ENCODE data around the gene FSD1L. TPM values are rescaled to one million over a fixed set of nuclear protein-coding genes. Genes with fewer than 3 reads are reported as not detected.

Gene FSD1L
- polyA plus RNA-seq, 1 of the 3 experiments (the other 2 are of a cell fraction), result 0.76 TPM

DNA sequence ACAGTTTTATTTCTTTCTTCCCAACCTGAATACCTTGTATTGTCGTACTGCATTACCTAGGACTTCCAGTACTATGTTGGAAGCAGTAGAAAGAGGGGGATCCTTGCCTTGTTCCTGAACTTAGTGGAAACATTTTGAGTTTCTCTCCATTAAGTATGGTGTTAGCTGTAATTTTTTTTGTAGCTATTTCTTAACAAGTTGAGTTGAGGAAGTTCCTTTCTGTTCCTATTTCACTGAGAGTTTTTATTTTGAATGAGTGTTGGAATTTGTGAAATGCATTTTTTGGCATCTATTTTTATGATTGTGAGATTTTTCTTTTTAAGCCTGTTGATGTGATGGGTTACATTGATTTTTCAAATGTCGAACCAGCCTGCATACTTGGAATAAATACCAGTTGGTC, 49.0 kb downstream of the FSD1L start (continued):
- TF ChIP-seq, protein P1, sequence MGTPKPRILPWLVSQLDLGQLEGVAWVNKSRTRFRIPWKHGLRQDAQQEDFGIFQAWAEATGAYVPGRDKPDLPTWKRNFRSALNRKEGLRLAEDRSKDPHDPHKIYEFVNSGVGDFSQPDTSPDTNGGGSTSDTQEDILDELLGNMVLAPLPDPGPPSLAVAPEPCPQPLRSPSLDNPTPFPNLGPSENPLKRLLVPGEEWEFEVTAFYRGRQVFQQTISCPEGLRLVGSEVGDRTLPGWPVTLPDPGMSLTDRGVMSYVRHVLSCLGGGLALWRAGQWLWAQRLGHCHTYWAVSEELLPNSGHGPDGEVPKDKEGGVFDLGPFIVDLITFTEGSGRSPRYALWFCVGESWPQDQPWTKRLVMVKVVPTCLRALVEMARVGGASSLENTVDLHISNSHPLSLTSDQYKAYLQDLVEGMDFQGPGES (IDR thresholded peaks at IDR 0.05; ENCODE audit: low read depth, low read length), result no peak

DNA sequence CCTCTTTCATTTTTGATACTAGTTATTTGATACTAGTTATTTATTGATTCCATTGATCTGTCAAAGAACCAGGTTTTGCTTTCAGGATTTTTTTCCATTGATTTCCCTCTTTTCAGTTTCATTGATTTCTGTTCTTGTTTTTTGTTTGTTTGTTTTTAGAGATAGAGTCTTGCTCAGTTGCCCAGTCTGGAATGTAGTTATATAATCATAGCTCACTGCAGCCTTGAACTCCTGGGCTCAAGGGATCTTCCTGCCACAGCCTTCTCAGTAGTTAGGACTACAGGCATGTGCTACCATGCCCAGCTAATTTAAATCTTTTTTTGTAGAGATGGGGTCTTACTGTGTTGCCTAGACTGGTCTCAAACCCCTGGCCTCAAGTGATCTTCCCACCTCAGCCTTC, 49.9 kb downstream of the FSD1L start:
- H3K79me2 ChIP-seq (ENCODE audit: insufficient read depth), result peaks cover 66% of the 10 kb centered on the region
- H3K27ac ChIP-seq (ENCODE audit: low read depth in 2 of 2, low read length in 1 of 2), result no peak overlapping the region
- no peaks in the 10 kb centered on the region for H3K9me3 ChIP-seq
- peaks cover 4% of the 10 kb centered on the region for H3F3A ChIP-seq (replicated peaks; ENCODE audit: insufficient read depth)
- no peak overlapping the region for H3K4me3 ChIP-seq (ENCODE audit: low read depth in 2 of 2, low read length in 1 of 2)
- TF ChIP-seq RAD21 (IDR thresholded peaks at IDR 0.05; ENCODE audit: low read length) (no peak), NRF1 (IDR thresholded peaks at IDR 0.05; ENCODE audit: low read depth, low read length) (no peak), GATA2 (CRISPR knock-in tag; IDR thresholded peaks at IDR 0.05) (no peak), CHD2 (IDR thresholded peaks at IDR 0.05; ENCODE audit: low read length, partially characterized antibody) (no peak), RXRA (IDR thresholded peaks at IDR 0.05; ENCODE audit: borderline replicate concordance, low read depth) (no peak), RFX5 (IDR thresholded peaks at IDR 0.05; ENCODE audit: low read length) (no peak)
- TF ChIP-seq, protein P2, sequence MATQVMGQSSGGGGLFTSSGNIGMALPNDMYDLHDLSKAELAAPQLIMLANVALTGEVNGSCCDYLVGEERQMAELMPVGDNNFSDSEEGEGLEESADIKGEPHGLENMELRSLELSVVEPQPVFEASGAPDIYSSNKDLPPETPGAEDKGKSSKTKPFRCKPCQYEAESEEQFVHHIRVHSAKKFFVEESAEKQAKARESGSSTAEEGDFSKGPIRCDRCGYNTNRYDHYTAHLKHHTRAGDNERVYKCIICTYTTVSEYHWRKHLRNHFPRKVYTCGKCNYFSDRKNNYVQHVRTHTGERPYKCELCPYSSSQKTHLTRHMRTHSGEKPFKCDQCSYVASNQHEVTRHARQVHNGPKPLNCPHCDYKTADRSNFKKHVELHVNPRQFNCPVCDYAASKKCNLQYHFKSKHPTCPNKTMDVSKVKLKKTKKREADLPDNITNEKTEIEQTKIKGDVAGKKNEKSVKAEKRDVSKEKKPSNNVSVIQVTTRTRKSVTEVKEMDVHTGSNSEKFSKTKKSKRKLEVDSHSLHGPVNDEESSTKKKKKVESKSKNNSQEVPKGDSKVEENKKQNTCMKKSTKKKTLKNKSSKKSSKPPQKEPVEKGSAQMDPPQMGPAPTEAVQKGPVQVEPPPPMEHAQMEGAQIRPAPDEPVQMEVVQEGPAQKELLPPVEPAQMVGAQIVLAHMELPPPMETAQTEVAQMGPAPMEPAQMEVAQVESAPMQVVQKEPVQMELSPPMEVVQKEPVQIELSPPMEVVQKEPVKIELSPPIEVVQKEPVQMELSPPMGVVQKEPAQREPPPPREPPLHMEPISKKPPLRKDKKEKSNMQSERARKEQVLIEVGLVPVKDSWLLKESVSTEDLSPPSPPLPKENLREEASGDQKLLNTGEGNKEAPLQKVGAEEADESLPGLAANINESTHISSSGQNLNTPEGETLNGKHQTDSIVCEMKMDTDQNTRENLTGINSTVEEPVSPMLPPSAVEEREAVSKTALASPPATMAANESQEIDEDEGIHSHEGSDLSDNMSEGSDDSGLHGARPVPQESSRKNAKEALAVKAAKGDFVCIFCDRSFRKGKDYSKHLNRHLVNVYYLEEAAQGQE (IDR thresholded peaks at IDR 0.05; ENCODE audit: low read depth, low read length), result no peak
- TF ChIP-seq, protein P3, sequence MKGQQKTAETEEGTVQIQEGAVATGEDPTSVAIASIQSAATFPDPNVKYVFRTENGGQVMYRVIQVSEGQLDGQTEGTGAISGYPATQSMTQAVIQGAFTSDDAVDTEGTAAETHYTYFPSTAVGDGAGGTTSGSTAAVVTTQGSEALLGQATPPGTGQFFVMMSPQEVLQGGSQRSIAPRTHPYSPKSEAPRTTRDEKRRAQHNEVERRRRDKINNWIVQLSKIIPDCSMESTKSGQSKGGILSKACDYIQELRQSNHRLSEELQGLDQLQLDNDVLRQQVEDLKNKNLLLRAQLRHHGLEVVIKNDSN (IDR thresholded peaks at IDR 0.05; ENCODE audit: borderline replicate concordance, low read depth), result no peak
- TF ChIP-seq, protein P4, sequence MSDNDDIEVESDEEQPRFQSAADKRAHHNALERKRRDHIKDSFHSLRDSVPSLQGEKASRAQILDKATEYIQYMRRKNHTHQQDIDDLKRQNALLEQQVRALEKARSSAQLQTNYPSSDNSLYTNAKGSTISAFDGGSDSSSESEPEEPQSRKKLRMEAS (IDR thresholded peaks at IDR 0.05; ENCODE audit: low read depth), result no peak
- H3K9ac ChIP-seq, result no peak overlapping the region
- no peak overlapping the region for H3K4me2 ChIP-seq
- H3K4me1 ChIP-seq (ENCODE audit: control insufficient read depth in 1 of 2, insufficient read depth in 2 of 2, low read depth in 1 of 2, low read length in 1 of 2), result peaks cover 0 to 7% of the 10 kb centered on the region in 2 experiments; a peak in 1 of 4 replicates
- no peak for DNase-seq
- CTCF ChIA-PET, result interaction anchor here (0.7 kb wide), 1 partner anchor 221 kb away, joined by 3 read pairs; no protein-coding TSS in a partner anchor
- no peaks in the 10 kb centered on the region for H3K9me2 ChIP-seq
- no peak overlapping the region for H2AFZ ChIP-seq (ENCODE audit: low read depth)
- H3K36me3 ChIP-seq (replicated peaks in 1 of 2; ENCODE audit: control insufficient read depth in 1 of 2, insufficient read depth in 2 of 2, low read length in 1 of 2), result peaks cover 0 to 3% of the 10 kb centered on the region in 2 experiments
- no peaks in the 10 kb centered on the region for H4K20me1 ChIP-seq (ENCODE audit: insufficient read depth)
- H3K27me3 ChIP-seq (ENCODE audit: insufficient read depth), result no peaks in the 10 kb centered on the region
- POLR2A ChIA-PET, result no interaction called here

Data from SK-N-SH (cell line).